GM12878 (cell line): ENCODE data around the gene MYO7A. TPM values are rescaled to one million over a fixed set of nuclear protein-coding genes. Genes with fewer than 3 reads are reported as not detected.

Source experiments
- ATAC-seq: fragments of 200-7000 bp; cut with Tn5 transposase; 3 replicates; pipeline ENCODE4 v1.9.1; 2020; ENCODE audit warnings: mild to moderate bottlenecking, moderate library complexity
- BruUV-seq: library from RNA; stranded (reverse); fragments of 400-500 nt; replicated peaks from 2 replicates; lab custom pipeline; 2021; lab: Mats Ljungman, UMichigan
- CTCF ChIA-PET: fragments of 300-600 bp; sonication (Branson Sonifier 250); formaldehyde crosslinking; extraction: SDS; loops from one replicate; lab custom pipeline; 2021; ENCODE audit warnings: inconsistent platforms; lab: Yijun Ruan, JAX
- POLR2A ChIA-PET: fragments of 350-600 bp; formaldehyde crosslinking; extraction: SDS; loops from one replicate; lab custom pipeline; 2021; ENCODE audit warnings: inconsistent platforms; lab: Charles Lee
- RAD21 ChIA-PET: fragments of 300-600 bp; sonication (Branson Sonifier 250); formaldehyde crosslinking; loops from one replicate; lab custom pipeline; 2023; ENCODE audit warnings: antibody characterized with exemption; ENCODE audit not compliant: unreplicated experiment; lab: Charles Lee
- SMC1A ChIA-PET: fragments of 300-600 bp; sonication (Branson Sonifier 250); formaldehyde crosslinking; loops from one replicate; lab custom pipeline; 2023; ENCODE audit not compliant: unreplicated experiment, uncharacterized antibody; lab: Charles Lee
- DNase-seq: peaks from one replicate; pipeline ENCODE4 v3.0.0-alpha.2; 2011; ENCODE audit warnings: low read depth, low spot score
- FAIRE-seq: peaks from 3 replicates; lab custom pipeline; 2011; peaks lifted over from hg19 to GRCh38; lab: Jason Lieb, UNC
- H2AFZ ChIP-seq: 2 replicates; pipeline ENCODE4 v1.6.0; 2011; ENCODE audit warnings: low read depth, low read length, control low read depth; ENCODE audit not compliant: control insufficient read depth
- H3K27ac ChIP-seq: 2 replicates; pipeline ENCODE4 v1.5.1; 2011; ENCODE audit warnings: control low read depth; ENCODE audit not compliant: control insufficient read depth, insufficient read depth
- H3K27me3 ChIP-seq, 2 experiments: replicated peaks in 1 of 2; 2 replicates each; pipeline versions ENCODE4 v1.6.0 to v1.6.1; 2011; ENCODE audit warnings: low read length in 1 of 2; ENCODE audit not compliant: control insufficient read depth in 2 of 2, insufficient read depth in 2 of 2
- H3K36me3 ChIP-seq, 2 experiments: 2 replicates each; pipeline ENCODE4 v1.5.1; 2011; ENCODE audit warnings: low read length in 1 of 2; ENCODE audit not compliant: control insufficient read depth in 2 of 2, insufficient read depth in 2 of 2
- H3K4me1 ChIP-seq: 2 replicates; pipeline ENCODE4 v1.6.1; 2011; ENCODE audit warnings: mild to moderate bottlenecking, low read length, moderate library complexity, mixed read lengths; ENCODE audit not compliant: control insufficient read depth, insufficient read depth
- H3K4me2 ChIP-seq: 2 replicates; pipeline ENCODE4 v1.6.0; 2011; ENCODE audit warnings: control low read depth; ENCODE audit not compliant: control insufficient read depth, insufficient read depth
- H3K4me3 ChIP-seq: fragments of 200-600 bp; sonication (generic); 2 replicates; pipeline ENCODE4 v1.5.1; 2016
- H3K79me2 ChIP-seq: 2 replicates; pipeline ENCODE4 v1.6.0; 2011; ENCODE audit warnings: low read length; ENCODE audit not compliant: control insufficient read depth, insufficient read depth
- H3K9ac ChIP-seq: 2 replicates; pipeline ENCODE4 v1.8.0; 2011; ENCODE audit warnings: low read length, control low read depth, mixed read lengths; ENCODE audit not compliant: control insufficient read depth, insufficient read depth
- H3K9me3 ChIP-seq: replicated peaks from 3 replicates; pipeline ENCODE4 v1.5.1; 2011; ENCODE audit warnings: mild to moderate bottlenecking, low read length; ENCODE audit not compliant: control insufficient read depth, insufficient read depth
- H4K20me1 ChIP-seq: 2 replicates; pipeline ENCODE4 v1.6.0; 2011; ENCODE audit not compliant: control insufficient read depth, insufficient read depth
- ETV6 ChIP-seq, 2 experiments: fragments of 450-650 bp in 1 of 2; IDR thresholded peaks in 1 of 2; conservative IDR thresholded peaks in 1 of 2; 2 replicates each; pipeline ENCODE4 v1.6.1; 2014; ENCODE audit warnings: antibody characterized with exemption in 1 of 2, borderline replicate concordance in 1 of 2, low read depth in 1 of 2, mild to moderate bottlenecking in 1 of 2, moderate library complexity in 1 of 2
- MAX ChIP-seq: IDR thresholded peaks from 2 replicates; pipeline ENCODE4 v1.6.1; 2012; ENCODE audit warnings: low read depth, low read length, improper control_type of control experiment
- MEF2B ChIP-seq: fragments of 450-650 bp; IDR thresholded peaks from 2 replicates; pipeline ENCODE4 v1.6.1; 2018; ENCODE audit warnings: mild to moderate bottlenecking, moderate library complexity; ENCODE audit not compliant: partially characterized antibody, poor library complexity, severe bottlenecking
- PAX5 ChIP-seq: IDR thresholded peaks from 2 replicates; pipeline ENCODE4 v1.6.1; 2011; ENCODE audit warnings: low read depth, low read length, borderline replicate concordance
- PRDM15 ChIP-seq: fragments of 450-650 bp; formaldehyde crosslinking; IDR thresholded peaks from 2 replicates; pipeline ENCODE4 v1.4.0; 2020; ENCODE audit warnings: mild to moderate bottlenecking, moderate library complexity
- RFX5 ChIP-seq: IDR thresholded peaks from 2 replicates; pipeline ENCODE4 v1.6.1; 2011; ENCODE audit warnings: low read depth, low read length, improper control_type of control experiment
- RUNX3 ChIP-seq: IDR thresholded peaks from 2 replicates; pipeline ENCODE4 v1.6.1; 2012; ENCODE audit warnings: low read length, inconsistent platforms
- SUPT20H ChIP-seq: IDR thresholded peaks from 2 replicates; pipeline ENCODE4 v1.6.1; 2011; ENCODE audit warnings: low read depth, mild to moderate bottlenecking, low read length, moderate library complexity, borderline replicate concordance; ENCODE audit not compliant: control insufficient read depth
- ZBTB33 ChIP-seq: fragments of 450-650 bp; IDR thresholded peaks from 2 replicates; pipeline ENCODE4 v1.6.1; 2017; ENCODE audit warnings: mild to moderate bottlenecking
- ZBTB40 ChIP-seq: fragments of 450-650 bp; IDR thresholded peaks from 2 replicates; pipeline ENCODE4 v1.6.1; 2016; ENCODE audit warnings: mild to moderate bottlenecking, moderate library complexity, borderline replicate concordance
- ZNF207 ChIP-seq: fragments of 450-650 bp; IDR thresholded peaks from 2 replicates; pipeline ENCODE4 v1.6.1; 2014; ENCODE audit warnings: antibody characterized with exemption, mild to moderate bottlenecking, borderline replicate concordance
- WGBS: methylation state at CpG from one replicate; pipeline ENCODE4 v1.1.6; 2016; ENCODE audit warnings: low lambda C conversion rate; ENCODE audit not compliant: insufficient replicate concordance, insufficient coverage; ENCODE audit errors: missing lambda C conversion rate; 5-methylcytosine and 5-hydroxymethylcytosine counted together
- in situ Hi-C: fragments of 300-500 bp; cut with MboI; formaldehyde crosslinking; loops from 9 replicates; pipeline ENCODE4 v1.14.3; 2018; ENCODE audit warnings: mixed read lengths
- intact Hi-C: fragments of 100-400 bp; cut with micrococcal nuclease; formaldehyde crosslinking; loops from one replicate; pipeline ENCODE4 v1.14.2; 2022; ENCODE audit not compliant: unreplicated experiment
- polyA plus RNA-seq, 11 experiments: library from polyadenylated mRNA; depleted of rRNA in 4 of 11; unstranded in 6 of 11; stranded (reverse) in 5 of 11; fragments of >200 nt; fragmentation: Nextera tagmentation in 4 of 11; fragmentation: Illumina TruSeq in 1 of 11; extraction: Ambion mirVana in 4 of 11; extraction: Trizol in 1 of 11; gene quantifications; 1 replicate in 1 of 11; 2 replicates in 10 of 11; pipeline versions ENCODE4 v1.2.1 to v1.2.3, GENCODE V29; 2011 to 2016; ENCODE audit warnings: inconsistent platforms in 2 of 11, missing spikeins in 2 of 11, low read depth in 1 of 11
- total RNA-seq, 4 experiments: library from RNA; depleted of rRNA in 3 of 4; stranded (reverse); fragments of >200 nt in 3 of 4; fragmentation: Illumina TruSeq in 1 of 4; extraction: Trizol in 1 of 4; gene quantifications; 2 replicates each; pipeline versions ENCODE4 v1.2.1 to v1.2.3, GENCODE V29; 2013 to 2021

MYO7A gene
- total and polyA plus RNA-seq, 10 of the 15 experiments (the other 5 are each of a cell fraction or from before 2014, with no cell fraction given) = 0.01 to 0.21 (median 0.04) TPM; not detected in 6

- no peak for TF ChIP-seq ZBTB33
- no peak for TF ChIP-seq RFX5
- TF ChIP-seq MAX = no peak
- no peak for TF ChIP-seq PRDM15 (CRISPR knock-in tag)
Measured at GRCh38 chr11:77138106-77138649, 10.1 kb downstream of the MYO7A start (continued).

GRCh38 chr11:77139201-77139600 lies 11.2 kb downstream of the MYO7A start:
- Histone ChIP-seq H3K9me3 (no peaks in the 10 kb centered on the region), H2AFZ (no peak overlapping the region), H3K4me3 (no peak overlapping the region), H3K27ac (no peak overlapping the region), H3K36me3 (no peaks in the 10 kb centered on the region), H3K9ac (no peak overlapping the region), H3K4me1 (no peaks in the 10 kb centered on the region), H3K79me2 (no peaks in the 10 kb centered on the region), H4K20me1 (no peaks in the 10 kb centered on the region), H3K4me2 (no peak overlapping the region), H3K27me3 (no peaks in the 10 kb centered on the region; a peak in 2 of 4 replicates)
- ChIA-PET RAD21 (no interaction called here), SMC1A (no interaction called here), CTCF (interaction anchor here (0.9 kb wide), 1 partner anchor 16 kb away, joined by 3 read pairs; no protein-coding TSS in a partner anchor), POLR2A (no interaction called here)
- FAIRE-seq (no peak), DNase-seq (no peak), ATAC-seq (no peak)
- in situ Hi-C loops (no loop called here), intact Hi-C loops (no loop called here)
- WGBS = 37% methylated on average over 8 of the region's 8 CpGs
- BruUV-seq = no TSS peak
- TF ChIP-seq ZBTB40 = no peak
- no peak for TF ChIP-seq SUPT20H
- no peak for TF ChIP-seq PAX5
- no peak for TF ChIP-seq ZNF207
- no peak for TF ChIP-seq RUNX3
- no peak for TF ChIP-seq ETV6 (conservative IDR thresholded peaks at IDR 0.05 in 1 of 2, IDR thresholded peaks at IDR 0.05 in 1 of 2; ENCODE audit: borderline replicate concordance in 1 of 2, low read depth in 1 of 2)
- TF ChIP-seq MEF2B = no peak
